Activated CD8-positive, alpha-beta T cell treated with anti-CD3 and anti-CD28 coated beads, Interleukin-2, amount 10 ng/mL, durations not matched to agents 7 days and 5 days (primary cell): Measurements from ENCODE around the gene ZBTB45. TPM values are rescaled to one million over a fixed set of nuclear protein-coding genes. Genes with fewer than 3 reads are reported as not detected.
"Not testable (repeated sequence)": the region's sequence is repeated elsewhere in the genome, so short reads cannot be mapped to it uniquely, and the experiment has no call there.

Experiments used
- ATAC-seq: fragments of 150-1000 bp; cut with Tn5 transposase; one replicate; pipeline ENCODE4 v1.10.0; 2021; ENCODE audit warnings: moderate library complexity
- CTCF ChIA-PET: fragments of 350-600 bp; sonication (Branson Sonifier 250); formaldehyde crosslinking; loops from one replicate; lab custom pipeline; 2021; ENCODE audit warnings: antibody characterized with exemption; lab: Charles Lee
- POLR2A ChIA-PET: fragments of 350-600 bp; sonication (Branson Sonifier 250); formaldehyde crosslinking; loops from one replicate; lab custom pipeline; 2021; ENCODE audit warnings: antibody characterized with exemption; lab: Charles Lee
- DNase-seq: peaks from one replicate; pipeline ENCODE4 v3.0.0-alpha.2; 2020
- H3K27ac Mint-ChIP-seq: one replicate; pipeline ENCODE4 v1.8.0; 2021; ENCODE audit warnings: mild to moderate bottlenecking, mixed read lengths
- H3K27me3 Mint-ChIP-seq: one replicate; pipeline ENCODE4 v1.8.0; 2021; ENCODE audit warnings: low read depth, mixed read lengths
- H3K36me3 Mint-ChIP-seq: one replicate; pipeline ENCODE4 v1.8.0; 2021; ENCODE audit warnings: low read depth, mixed read lengths
- H3K4me1 Mint-ChIP-seq: one replicate; pipeline ENCODE4 v1.8.0; 2021; ENCODE audit warnings: low read depth, mixed read lengths
- H3K4me3 Mint-ChIP-seq: one replicate; pipeline ENCODE4 v1.8.0; 2021; ENCODE audit warnings: mild to moderate bottlenecking, mixed read lengths
- H3K9me3 Mint-ChIP-seq: one replicate; pipeline ENCODE4 v1.8.0; 2022; ENCODE audit warnings: mixed read lengths; ENCODE audit not compliant: insufficient read depth
- microRNA-seq: library from miRNA; unstranded; fragments of <30 nt; microRNA quantifications from one replicate; pipeline ENCODE4 v1.2.0, GENCODE V29; 2022
- total RNA-seq, 2 experiments: library from RNA; stranded (reverse); gene quantifications; one replicate each; pipeline ENCODE4 v1.2.3, GENCODE V29; 2021

ZBTB45 gene
- total RNA-seq, 2 experiments from 2014 or later, result 13.9 to 16.7 TPM

DNA sequence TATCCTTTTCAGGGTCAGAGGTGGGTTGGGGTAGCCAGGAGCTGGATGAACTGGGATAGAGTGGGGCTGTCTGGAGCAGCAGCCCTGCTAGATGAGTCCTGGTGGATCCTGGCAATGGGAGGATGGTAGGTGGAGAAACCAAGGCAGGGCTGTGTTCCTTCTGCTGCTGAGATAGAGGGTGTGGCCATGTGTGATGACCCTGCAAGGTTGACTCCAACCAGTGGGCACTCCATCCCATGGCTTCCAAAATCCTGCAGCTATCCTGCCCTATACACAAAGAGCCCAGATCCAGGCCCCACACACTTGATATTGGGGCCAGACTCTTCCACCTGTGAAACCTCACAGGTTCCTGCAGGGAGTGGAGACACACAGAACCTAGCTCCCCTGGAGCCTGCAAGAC, 45.8 kb downstream of the ZBTB45 start:
- POLR2A ChIA-PET, result no interaction called here
- no peak overlapping the region for H3K4me3 Mint-ChIP-seq
- peaks cover 30% of the 10 kb centered on the region for H3K4me1 Mint-ChIP-seq
- DNase-seq (no peak), ATAC-seq (no peak)
- H3K9me3 Mint-ChIP-seq, result no peaks in the 10 kb centered on the region
- H3K27me3 Mint-ChIP-seq, result no peaks in the 10 kb centered on the region
- CTCF ChIA-PET, result interaction anchor here (2.9 kb wide), 1 partner anchor 46 kb away, joined by 11 read pairs; the partner anchor contains the start of gene ZBTB45
- H3K36me3 Mint-ChIP-seq, result peaks cover 23% of the 10 kb centered on the region
- H3K27ac Mint-ChIP-seq, result no peak overlapping the region

DNA sequence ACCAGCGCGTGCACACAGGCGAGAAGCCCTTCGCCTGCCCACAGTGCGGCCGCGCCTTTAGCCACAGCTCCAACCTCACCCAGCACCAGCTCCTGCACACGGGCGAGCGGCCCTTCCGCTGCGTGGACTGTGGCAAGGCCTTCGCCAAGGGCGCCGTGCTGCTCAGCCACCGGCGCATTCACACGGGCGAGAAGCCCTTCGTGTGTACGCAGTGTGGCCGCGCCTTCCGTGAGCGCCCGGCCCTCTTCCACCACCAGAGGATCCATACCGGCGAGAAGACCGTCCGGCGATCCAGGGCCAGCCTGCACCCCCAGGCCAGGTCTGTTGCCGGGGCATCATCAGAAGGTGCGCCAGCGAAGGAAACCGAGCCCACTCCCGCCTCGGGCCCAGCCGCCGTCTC, 47.9 kb downstream of the ZBTB45 start:
- H3K27me3 Mint-ChIP-seq, result no peaks in the 10 kb centered on the region
- DNase-seq, result no peak
- H3K9me3 Mint-ChIP-seq, result no peaks in the 10 kb centered on the region
- peaks cover 39% of the 10 kb centered on the region for H3K4me1 Mint-ChIP-seq
- ChIA-PET CTCF (no interaction called here), POLR2A (interaction anchor here (0.6 kb wide), 1 partner anchor 124 kb away, joined by 3 read pairs; no protein-coding TSS in a partner anchor)
- no peak for ATAC-seq
- H3K4me3 Mint-ChIP-seq, result no peak overlapping the region
- H3K27ac Mint-ChIP-seq, result no peak overlapping the region
- H3K36me3 Mint-ChIP-seq, result peaks cover 23% of the 10 kb centered on the region

DNA sequence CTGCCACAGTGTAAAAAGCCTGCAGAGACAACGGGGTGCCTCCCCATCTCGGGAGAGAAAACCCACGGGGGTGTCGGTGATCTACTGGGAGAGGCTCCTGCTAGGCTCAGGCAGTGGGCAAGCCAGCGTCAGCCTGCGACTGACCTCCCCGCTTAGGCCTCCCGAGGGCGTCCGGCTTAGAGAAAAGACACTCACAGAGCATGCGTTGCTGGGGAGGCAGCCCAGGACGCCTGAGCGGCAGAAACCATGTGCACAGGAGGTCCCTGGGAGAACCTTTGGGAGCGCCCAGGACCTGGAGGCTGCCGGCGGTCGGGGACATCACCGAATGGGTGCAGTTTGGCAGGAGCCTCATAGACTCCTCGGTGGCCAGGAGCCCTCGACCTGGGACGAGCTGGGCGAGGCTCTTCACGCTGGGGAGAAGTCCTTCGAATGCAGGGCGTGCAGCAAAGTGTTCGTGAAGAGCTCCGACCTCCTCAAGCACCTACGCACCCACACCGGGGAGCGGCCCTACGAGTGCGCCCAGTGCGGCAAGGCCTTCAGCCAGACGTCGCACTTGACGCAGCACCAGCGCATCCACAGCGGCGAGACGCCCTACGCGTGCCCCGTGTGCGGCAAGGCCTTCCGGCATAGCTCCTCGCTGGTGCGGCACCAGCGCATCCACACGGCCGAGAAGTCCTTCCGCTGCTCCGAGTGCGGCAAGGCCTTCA, 48.6 kb downstream of the ZBTB45 start:
- H3K27ac Mint-ChIP-seq, POLR2A ChIA-PET, H3K4me3 Mint-ChIP-seq, DNase-seq, CTCF ChIA-PET, H3K27me3 Mint-ChIP-seq, H3K9me3 Mint-ChIP-seq, ATAC-seq: not testable (repeated sequence)
- Mint-ChIP-seq H3K36me3 (peaks cover 23% of the 10 kb centered on the region), H3K4me1 (peaks cover 40% of the 10 kb centered on the region)

DNA sequence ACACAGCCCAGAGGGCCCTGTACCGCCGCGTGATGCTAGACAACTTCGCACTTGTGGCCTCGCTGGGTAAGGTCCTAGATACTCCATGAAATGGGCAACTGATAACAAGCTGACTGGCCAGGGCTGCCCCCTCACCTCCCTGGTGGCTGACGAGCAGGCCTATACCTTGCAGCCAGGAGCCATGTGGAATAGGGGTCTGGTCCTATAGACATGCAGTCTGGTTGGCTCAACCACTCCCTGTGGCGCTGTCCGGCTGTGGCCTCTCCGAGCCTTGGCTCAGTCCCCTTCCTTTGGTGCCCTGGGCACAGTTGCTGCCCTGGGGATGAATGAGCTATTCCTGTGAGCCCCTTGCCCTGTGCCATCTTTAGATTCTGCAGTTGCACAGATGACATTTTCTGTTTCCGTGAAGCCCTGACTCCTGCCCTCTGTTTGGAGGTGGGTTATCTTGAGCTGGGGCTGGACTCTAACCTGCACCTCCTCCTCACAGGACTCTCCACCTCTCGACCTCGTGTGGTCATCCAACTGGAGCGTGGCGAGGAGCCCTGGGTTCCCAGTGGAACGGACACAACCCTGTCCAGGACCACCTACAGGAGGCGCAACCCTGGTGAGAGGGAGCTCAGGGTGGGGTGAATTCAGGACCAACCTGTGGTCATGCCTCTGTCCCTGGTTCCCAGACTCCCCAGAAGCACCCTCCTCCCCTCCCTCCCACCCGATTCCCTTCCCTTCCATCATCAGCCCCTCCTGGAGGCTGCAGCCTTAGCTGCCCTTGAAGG, 50.2 kb downstream of the ZBTB45 start:
- ChIA-PET CTCF (no interaction called here), POLR2A (no interaction called here)
- Mint-ChIP-seq H3K9me3 (no peaks in the 10 kb centered on the region), H3K4me1 (peaks cover 29% of the 10 kb centered on the region), H3K36me3 (peaks cover 23% of the 10 kb centered on the region), H3K27me3 (peaks cover 2% of the 10 kb centered on the region), H3K27ac (no peak overlapping the region), H3K4me3 (no peak overlapping the region)
- no peak for ATAC-seq
- no peak for DNase-seq

DNA sequence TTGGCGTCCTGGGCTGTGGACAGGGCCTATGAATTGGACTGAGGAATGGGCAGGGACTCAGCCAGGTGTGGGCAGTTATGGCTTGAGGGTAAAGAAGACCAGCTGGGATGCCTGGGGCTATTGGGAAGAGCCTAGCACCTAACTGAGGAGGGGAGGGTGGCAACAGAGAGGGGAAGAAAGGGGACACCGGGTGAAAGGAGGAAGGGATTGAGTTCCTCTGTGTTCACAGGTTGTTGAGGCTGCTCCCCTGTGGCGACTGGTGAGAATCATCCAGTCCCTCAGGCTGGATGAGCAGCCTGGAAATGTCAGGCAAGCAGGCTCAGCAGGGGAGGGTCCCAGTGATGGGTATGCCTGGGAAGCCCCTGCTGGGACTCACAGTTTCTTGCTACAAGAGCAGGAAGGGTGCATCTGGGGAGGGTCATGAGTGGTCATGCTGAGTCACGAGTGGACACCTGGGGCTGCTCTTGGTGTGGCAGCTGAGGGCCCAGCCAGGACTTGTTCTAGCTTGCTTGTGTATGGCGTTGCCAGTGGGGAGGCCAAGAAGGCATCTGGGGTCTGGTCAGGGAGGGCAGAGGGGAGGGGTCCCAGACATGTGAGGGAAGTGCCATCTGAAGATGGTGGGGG, 51.3 kb downstream of the ZBTB45 start:
- DNase-seq, result no peak
- peaks cover 21% of the 10 kb centered on the region for H3K36me3 Mint-ChIP-seq
- H3K9me3 Mint-ChIP-seq, result no peaks in the 10 kb centered on the region
- H3K4me3 Mint-ChIP-seq, result peak overlapping the region; percentile 83
- no peak for ATAC-seq
- H3K27ac Mint-ChIP-seq, result peak overlapping the region; percentile 60
- H3K4me1 Mint-ChIP-seq, result peaks cover 22% of the 10 kb centered on the region
- CTCF ChIA-PET, result no interaction called here
- POLR2A ChIA-PET, result interaction anchor here (0.6 kb wide), 1 partner anchor 1079 kb away, joined by 3 read pairs; the partner anchor contains the start of gene ZNF548
- peaks cover 2% of the 10 kb centered on the region for H3K27me3 Mint-ChIP-seq

DNA sequence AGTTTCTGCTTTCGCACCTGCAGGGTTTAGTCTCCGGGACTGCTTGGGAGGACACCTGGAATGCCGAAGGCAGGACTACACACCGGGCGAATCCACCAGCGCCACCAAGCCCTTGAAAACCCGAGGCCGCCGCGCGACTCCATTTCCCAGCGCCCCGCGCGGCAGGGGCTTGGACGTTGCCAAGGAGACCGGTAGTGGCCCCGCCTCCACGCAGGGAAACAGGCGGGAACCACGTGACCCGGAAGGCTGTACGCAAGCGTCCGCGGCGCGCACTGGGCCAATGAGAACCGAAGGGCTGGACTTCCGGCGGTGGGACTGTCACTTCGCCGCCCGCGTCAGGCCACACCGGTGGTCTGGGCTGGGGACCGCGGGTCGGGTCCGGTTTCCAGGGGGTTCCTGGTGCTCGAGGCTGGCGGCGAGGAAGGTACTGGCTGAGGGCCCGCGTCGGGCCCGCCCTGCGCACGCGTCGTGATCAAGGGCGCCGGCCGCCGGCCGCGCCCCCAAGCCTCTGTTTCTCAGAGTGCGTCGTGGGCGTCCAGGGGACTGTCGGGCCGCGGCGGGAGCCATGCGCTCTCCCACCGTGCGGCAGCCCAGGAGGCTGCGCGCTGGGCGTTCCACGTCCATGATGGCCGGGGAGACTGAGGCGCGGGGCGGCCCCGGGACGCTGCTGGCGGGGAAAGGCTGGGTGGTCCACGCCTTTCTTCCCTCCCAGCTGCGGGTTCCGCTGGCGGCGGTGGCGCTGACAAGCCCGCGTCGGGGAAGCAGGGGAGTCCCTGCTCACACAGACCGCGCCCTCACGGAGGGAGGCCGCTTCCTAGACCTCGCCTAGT, 52.6 kb downstream of the ZBTB45 start, which contains the start of gene ZNF324:
Gene ZNF324 (plus strand): TSS at position 321 of the 830 bp plus-strand sequence. CDS start 2,106 bp downstream, outside the sequence.
- ChIA-PET POLR2A (interaction anchor here (0.6 to 1.2 kb wide), 3 partner anchors 77 to 88 kb away, joined by 3 read pairs; partner anchors contain the start of genes CHMP2A and TRIM28), CTCF (no interaction called here)
- Mint-ChIP-seq H3K27me3 (peaks cover 2% of the 10 kb centered on the region), H3K9me3 (no peaks in the 10 kb centered on the region), H3K36me3 (peaks cover 10% of the 10 kb centered on the region), H3K4me3 (peak within 1 kb of the TSS; percentile 83), H3K4me1 (peaks cover 22% of the 10 kb centered on the region), H3K27ac (peak within 1 kb of the TSS; percentile 76)
- ATAC-seq (peak; percentile 89), DNase-seq (peak; percentile 98)

DNA sequence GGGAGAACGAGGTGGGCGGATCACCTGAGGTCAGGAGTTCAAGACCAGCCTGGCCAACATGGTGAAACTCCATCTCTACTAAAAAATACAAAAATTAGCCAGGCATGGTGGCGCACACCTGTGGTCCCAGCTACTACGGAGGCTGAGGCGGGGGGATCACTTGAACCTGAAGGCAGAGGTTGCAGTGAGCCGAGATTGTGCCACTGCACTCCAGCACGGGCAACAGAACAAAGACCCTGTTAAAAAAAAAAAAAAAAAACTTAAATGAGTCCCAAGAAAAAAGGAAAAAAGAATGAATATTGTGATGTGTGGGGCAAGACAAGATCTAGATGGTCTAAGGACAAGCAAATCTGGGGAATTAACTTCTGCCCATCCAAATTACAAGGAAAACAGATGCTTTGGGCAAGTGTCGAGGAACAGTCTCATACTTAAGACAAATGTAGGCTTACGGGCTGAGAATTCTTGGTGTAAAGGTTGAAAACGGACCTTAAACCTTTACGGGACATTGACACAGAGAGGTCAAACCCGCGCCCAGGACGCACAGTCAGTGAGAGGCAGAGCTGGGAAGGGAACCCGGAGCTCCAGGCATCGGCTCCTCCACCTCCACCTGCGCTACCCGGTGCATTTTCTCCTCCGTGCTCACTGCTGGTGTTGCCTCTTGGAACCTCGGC, 53.4 kb downstream of the ZBTB45 start:
- no peaks in the 10 kb centered on the region for H3K9me3 Mint-ChIP-seq
- H3K4me1 Mint-ChIP-seq, result peaks cover 22% of the 10 kb centered on the region
- peaks cover 2% of the 10 kb centered on the region for H3K27me3 Mint-ChIP-seq
- POLR2A ChIA-PET, result interaction anchor here (0.6 to 1.2 kb wide), 2 partner anchors 77 to 79 kb away, joined by 3 read pairs; partner anchors contain the start of gene TRIM28
- CTCF ChIA-PET, result no interaction called here
- peak overlapping the region; percentile 83 for H3K4me3 Mint-ChIP-seq
- ATAC-seq (peak; percentile 24), DNase-seq (no peak)
- H3K36me3 Mint-ChIP-seq, result peaks cover 10% of the 10 kb centered on the region
- H3K27ac Mint-ChIP-seq, result peak overlapping the region; percentile 76

Small RNAs within 50 kb of the gene (microRNA-seq; reads per million reads assigned to microRNA genes)
- gene MIR6807, result 2.9 reads per million

Other genes starting within 250 kb of the ZBTB45 start
- gene ZNF8, start 240.9 kb downstream of the ZBTB45 start, total RNA-seq, result 1 to 10 TPM; 4.7 TPM
- gene ERVK3-1, start 214.4 kb downstream of the ZBTB45 start, total RNA-seq, result 10 to 100 TPM; 60.7 to 61.9 TPM
- gene ZSCAN22, start 192.8 kb downstream of the ZBTB45 start, total RNA-seq, result 1 to 10 TPM; 4.8 to 5.2 TPM
- gene A1BG, start 166.3 kb downstream of the ZBTB45 start, total RNA-seq, result 10 to 100 TPM; 14.9 to 17.5 TPM
- gene ZNF497, start 157.1 kb downstream of the ZBTB45 start, total RNA-seq, result 1 to 10 TPM; 1.5 to 1.7 TPM
- gene ZNF837, start 138.8 kb downstream of the ZBTB45 start, total RNA-seq, result 1 to 10 TPM; 1.3 to 1.5 TPM
- gene RPS5, start 132.5 kb downstream of the ZBTB45 start, total RNA-seq, result 1,000 to 10,000 TPM; 1,111 to 1,173 TPM
- under 1 TPM; 0.84 to 0.99 TPM for gene RNF225, start 124.2 kb downstream of the ZBTB45 start, total RNA-seq
- 10 to 100 TPM in 1 of 2 experiments, 1 to 10 TPM in 1; 9.4 to 11.5 TPM for gene ZNF584, start 111.2 kb downstream of the ZBTB45 start, total RNA-seq
- gene ZNF132, start 79.7 kb downstream of the ZBTB45 start, total RNA-seq, result 1 to 10 TPM; 5.1 to 6.0 TPM
- gene ZNF324B, start 68.2 kb downstream of the ZBTB45 start, total RNA-seq, result 10 to 100 TPM; 10.6 to 12.5 TPM
- gene ZNF324, start 52.7 kb downstream of the ZBTB45 start, total RNA-seq, result 10 to 100 TPM; 13.8 to 15.8 TPM
- gene ZNF446, start 43.5 kb downstream of the ZBTB45 start, total RNA-seq, result 1 to 10 TPM; 6.9 to 7.8 TPM
- 10 to 100 TPM; 12.2 to 14.4 TPM for gene SLC27A5, start 7.8 kb downstream of the ZBTB45 start, total RNA-seq
- gene TRIM28, start 24.3 kb upstream of the ZBTB45 start, total RNA-seq, result 100 to 1,000 TPM; 476 to 528 TPM
- gene CHMP2A, start 35.3 kb upstream of the ZBTB45 start, total RNA-seq, result 100 to 1,000 TPM; 108 to 114 TPM
- 10 to 100 TPM; 80.7 to 94.1 TPM for gene UBE2M, start 38.8 kb upstream of the ZBTB45 start, total RNA-seq
- gene MZF1, start 53.5 kb upstream of the ZBTB45 start, total RNA-seq, result 10 to 100 TPM; 20.0 to 20.6 TPM